SHP77 (cell line): Measurements from ENCODE around the gene SLC2A9.

Experiments used
- DNase-seq, 2 experiments: peaks; one replicate each; lab custom pipeline; 2025; lab: John Stamatoyannopoulos, UW

Gene SLC2A9

DNA sequence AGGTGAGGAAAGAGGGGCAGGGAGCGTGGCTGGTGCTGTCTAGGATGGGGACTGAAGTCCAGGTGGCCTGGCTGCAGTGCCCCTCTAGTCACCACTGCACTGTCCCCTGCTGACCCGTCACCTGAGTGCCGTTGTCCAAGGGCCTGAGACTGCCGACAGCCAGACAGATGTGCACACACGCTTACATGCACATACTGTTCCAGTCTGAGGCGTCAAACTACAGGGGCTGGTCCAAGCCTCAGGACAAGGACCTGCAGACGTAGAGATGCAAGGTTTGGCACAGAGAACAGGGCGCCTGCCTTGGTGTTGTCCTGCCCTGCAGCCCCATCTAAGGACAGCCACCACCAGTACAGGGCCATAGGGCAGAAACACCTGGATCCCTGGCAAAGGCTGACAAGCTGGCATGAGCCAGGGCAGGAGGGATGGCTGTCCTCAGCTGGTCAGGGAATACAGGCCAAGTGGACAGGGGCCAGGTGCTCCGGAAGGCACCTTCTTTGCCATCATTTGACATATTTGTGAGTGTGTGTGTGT is 1.7 kb downstream of the SLC2A9 start:
- DNase-seq, result no peak

DNA sequence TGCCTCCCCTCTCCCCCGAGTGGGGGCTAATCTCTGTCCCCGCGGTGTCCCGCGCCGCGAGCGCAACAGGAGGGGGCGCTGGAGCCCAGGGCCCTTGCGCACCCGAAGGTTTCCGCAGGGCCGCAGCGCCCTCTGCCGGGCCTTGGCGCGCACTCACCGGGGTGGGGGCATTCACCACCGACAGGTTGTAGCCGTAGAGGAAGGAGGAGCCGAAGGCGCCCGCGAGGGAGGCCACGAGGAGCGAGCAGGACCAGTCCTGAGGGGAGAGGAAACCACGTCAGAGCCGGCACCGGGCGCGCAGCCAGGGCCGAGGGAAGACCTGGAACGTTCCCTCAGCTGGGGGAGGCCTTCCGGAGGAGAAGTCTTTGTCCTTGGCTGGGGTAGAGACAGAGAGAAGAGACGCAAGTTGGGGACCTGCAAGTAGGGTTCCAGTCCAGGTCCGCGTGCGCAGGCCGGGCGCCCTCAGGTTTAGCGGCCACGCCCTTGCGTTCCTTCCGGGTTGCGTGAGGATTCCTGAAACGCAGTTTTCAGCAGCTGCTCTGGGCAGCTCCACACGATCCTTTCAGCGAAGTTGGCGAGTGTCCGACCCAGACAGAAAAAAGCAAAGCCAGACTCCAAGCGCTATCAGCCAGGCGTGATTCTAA is 2.4 kb downstream of the SLC2A9 start:
- DNase-seq, result peak; percentile 70 to 71

DNA sequence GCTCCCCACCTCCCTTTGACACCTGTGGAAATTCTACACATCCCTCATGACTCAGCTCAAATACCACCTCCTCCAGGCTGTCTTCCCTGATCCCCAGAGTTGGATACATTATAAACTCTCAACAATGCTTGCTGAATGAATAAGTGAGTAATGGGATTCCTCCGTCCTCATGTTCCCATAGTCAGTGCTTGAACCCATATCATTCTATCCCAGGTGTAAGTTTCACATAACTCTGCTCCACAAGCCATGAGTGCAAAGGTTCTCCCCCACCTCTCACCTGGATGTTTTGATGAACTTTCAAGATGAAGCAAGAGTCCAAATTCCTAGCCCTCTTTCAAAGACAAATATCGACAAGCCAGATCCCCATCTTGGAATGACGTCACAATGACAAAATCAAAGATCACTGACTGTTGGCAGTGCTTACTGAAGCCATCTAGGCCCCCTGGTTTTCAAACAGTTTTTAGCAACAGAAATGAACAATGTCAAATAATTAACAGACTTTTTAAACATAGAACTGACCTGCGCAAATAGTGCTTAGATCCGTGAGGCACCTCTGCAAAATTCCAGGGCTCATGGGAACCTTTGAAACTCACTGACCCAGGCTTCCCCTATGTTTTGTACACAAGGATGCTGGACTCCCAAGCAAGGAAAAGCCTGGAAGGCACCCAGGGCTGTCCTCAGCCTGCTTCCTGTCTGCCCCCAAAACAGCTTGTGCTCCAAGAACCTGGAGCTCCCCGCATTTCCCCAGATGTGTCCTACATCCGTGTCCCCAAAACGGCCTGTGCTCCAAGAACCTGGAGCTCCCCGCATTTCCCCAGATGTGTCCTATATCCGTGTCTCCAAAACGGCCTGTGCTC is 4.0 kb downstream of the SLC2A9 start:
- DNase-seq, result no peak

DNA sequence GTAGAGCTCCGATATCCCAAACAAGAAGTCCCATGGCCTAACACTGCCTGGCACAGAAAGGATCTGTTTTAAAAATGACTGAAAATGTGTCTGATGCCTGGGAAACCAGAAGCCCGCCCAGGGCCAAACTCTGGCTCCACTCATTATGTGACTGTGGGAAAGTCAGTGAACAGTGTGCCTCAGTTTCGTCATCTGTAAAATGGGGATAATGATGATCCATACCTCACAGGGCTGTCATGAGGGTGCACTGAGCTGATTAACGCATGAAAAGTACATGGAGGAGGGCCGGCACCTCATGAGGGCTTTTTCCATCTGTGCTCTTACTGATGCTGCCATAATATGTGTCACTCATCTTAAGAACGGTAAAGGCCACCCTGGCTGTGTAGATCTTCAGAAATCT is 5.1 kb downstream of the SLC2A9 start:
- no peak for DNase-seq

DNA sequence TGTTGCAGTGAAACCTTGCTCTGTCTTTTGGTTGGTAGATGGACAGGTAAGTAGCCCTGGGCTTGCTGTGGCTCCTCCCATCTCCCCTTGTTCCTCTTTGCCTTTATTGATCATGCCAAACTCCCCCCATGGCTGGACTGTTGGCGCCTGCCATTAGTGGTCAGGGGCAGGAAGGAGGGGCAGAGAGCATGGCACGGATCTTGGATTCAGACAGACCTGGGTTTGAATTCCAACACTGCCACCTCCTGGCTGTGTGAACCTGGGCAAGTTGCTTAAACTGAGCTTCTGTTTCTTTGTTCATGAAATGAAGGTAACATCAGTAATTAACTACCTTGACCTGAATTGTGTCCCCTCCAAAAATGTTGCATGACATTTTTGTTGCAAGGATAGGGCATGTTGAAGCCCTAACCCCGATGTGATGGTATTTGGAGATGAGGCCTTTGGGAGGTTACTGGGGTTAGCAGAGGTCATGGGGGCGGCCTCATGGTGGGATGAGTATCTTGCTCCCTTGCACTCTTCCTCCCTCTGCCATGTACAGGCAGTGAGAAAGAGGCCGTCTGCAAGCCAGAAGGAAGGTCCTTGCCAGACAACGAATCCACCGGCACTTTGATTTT is 6.0 kb downstream of the SLC2A9 start:
- DNase-seq, result peak; percentile 17 to 45

- DNase-seq, result peak in 1 of 2 experiments; percentile 30
Observed at GRCh38 chr4:10013722-10014121, 7.6 kb downstream of the SLC2A9 start.

DNA sequence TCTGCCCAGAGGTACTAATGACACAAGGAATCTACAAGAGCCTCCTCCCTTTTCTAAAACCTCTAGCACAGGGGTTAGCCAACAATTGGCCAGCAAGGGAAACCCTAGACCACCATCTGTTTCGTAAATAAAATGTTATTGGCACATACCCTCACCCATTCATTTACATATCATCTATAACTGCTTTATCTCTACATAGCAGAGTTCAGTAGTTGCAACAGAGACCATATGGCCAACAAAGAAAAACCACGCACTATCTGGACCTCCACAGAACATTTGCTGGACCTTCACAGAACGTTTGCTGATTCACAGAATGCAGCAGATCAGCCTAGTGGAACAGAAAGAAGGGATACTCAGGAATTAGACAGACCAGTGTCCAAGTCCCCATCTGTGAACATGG is 9.4 kb downstream of the SLC2A9 start:
- no peak for DNase-seq

- no peak for DNase-seq
Observed at GRCh38 chr4:10011277-10011676, 10.0 kb downstream of the SLC2A9 start.

- DNase-seq, result no peak
Observed at GRCh38 chr4:10009861-10010500, 11.3 kb downstream of the SLC2A9 start.

DNA sequence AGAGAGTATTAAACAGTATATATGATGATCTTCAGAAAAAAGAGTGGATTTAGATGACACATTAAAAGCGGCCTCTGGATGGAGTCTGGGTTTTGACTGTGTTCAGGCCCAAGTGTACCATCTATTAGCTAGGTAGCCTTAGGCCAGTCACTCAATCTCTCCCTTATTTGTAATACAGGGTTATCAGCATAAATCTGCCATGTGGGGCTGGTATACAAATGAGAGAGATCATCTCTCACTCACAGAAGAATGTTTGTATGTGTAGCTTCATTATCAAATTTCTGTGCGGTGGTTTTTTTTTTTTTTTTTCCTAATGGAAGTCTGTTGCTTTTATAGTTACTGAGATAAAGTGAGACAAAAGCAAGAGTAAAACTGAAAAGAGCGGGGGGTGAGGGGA is 12.7 kb downstream of the SLC2A9 start:
- DNase-seq, result no peak

DNA sequence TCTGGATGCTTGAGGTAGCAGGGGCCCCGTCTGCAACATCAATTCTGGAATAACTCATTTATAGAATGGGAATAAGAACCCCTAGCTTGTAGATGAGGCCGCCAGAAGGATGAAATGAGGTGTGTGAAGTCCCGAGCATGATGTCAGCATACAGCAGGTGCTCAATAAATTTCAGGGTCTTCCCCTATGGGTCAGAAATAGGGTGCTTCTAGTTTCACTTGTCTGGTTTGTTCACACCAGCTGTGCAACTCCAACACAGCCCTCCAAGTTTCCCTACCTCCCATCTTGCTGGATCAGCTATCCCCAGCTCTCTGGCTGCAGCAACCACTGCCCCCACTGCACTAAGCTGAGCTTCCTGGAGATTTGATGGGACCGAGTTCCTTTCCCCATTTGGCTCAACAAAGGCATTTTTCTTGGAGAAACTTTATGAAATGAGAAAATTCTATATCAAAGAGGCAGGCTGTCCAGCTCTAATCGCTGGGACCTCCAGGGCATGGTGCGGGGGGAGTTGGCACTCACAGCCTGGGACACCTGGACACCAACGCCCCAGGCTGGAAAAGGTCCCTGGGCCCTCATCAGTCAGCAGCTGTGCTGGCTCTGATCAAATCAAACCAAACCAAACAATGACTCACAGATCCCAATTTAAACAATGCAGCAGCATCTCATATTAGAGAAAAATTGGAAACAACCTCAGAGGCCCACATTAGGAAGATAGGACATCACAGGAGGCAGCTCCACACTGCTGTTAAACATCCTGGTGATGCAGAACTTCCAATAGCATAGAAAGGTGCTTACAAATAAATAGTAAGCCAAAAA is 13.3 kb downstream of the SLC2A9 start:
- peak; percentile 54 to 60 for DNase-seq

- DNase-seq, result no peak
Observed at GRCh38 chr4:10007436-10007740, 13.9 kb downstream of the SLC2A9 start.

DNA sequence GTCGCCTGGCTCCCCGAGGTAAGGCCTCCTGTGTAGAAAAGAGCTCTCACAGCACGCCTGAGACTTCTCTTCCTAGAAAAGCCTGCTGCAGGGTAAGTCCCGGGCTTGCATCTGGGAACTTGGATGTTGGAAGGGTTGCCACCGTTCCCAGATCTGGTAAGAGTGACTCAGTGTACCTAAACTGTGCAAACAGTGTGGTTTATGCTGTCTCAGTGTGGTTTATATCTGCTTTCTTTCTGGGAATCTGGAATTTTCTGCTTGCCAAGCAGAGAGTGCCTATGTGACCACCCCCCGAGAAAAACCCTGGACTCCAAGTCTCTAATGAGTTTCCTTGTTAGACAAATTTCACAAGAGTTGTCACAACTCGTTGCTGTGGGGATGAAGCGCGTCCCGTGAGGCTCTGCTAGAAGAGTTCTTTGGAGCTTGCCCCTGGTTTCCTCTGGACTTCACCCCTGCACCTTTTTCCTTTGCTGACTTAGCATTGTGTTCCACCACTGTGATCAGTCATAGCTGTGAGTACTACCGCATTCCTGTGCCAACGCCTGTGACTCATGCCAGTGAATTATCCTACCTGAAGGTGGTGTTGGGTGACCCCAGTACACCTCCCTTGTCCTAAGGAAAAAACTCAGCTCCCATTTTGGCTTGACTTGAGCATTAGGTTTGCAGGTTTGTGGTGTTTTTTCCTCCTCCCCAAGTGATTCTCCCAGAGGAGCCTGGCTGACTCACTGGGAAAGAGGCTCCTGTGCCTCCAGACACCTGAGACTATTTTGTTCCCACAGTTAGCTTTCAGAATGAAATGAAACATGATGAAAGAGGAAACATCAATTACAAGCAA is 14.5 kb downstream of the SLC2A9 start:
- DNase-seq, result no peak

GRCh38 chr4:10006231-10006600 is 15.1 kb downstream of the SLC2A9 start:
- no peak for DNase-seq

- DNase-seq, result no peak
Observed at GRCh38 chr4:10005632-10006031, 15.7 kb downstream of the SLC2A9 start.

- no peak for DNase-seq
Observed at GRCh38 chr4:10003666-10004065, 17.6 kb downstream of the SLC2A9 start.

GRCh38 chr4:10002278-10002677 is 19.0 kb downstream of the SLC2A9 start:
- DNase-seq, result no peak

DNA sequence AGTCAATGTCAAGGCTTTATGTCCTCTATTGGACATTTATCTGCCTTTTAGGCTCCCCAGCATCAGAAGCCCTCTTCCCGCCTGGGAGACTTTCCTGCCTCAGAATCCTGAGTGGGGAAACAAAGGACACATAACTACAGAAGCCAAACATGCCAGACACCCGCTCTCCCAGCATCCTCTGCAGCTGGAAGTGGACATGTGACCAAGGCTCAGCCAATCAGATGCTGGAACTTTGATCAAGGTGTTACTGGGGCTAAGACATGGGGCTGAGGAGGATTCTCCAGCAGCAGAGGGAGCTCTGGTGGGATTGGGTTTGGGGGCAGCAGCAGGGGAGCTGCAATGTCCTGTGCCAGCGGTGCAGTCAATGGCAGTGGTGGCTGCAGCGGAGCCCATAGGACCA is 19.5 kb downstream of the SLC2A9 start:
- DNase-seq, result no peak

- DNase-seq, result no peak
Observed at GRCh38 chr4:9999956-10000561, 21.2 kb downstream of the SLC2A9 start.

GRCh38 chr4:9997886-9998285 is 23.4 kb downstream of the SLC2A9 start:
- no peak for DNase-seq
